ENCODE results near the gene NOX5. TPM values are rescaled to one million over a fixed set of nuclear protein-coding genes. Genes with fewer than 3 reads are reported as not detected.
A peak's percentile ranks its signal among the peaks of the same experiment; 100 is the strongest.

Gene NOX5
- total RNA-seq, 1 donor from 2014 or later: not detected

DNA sequence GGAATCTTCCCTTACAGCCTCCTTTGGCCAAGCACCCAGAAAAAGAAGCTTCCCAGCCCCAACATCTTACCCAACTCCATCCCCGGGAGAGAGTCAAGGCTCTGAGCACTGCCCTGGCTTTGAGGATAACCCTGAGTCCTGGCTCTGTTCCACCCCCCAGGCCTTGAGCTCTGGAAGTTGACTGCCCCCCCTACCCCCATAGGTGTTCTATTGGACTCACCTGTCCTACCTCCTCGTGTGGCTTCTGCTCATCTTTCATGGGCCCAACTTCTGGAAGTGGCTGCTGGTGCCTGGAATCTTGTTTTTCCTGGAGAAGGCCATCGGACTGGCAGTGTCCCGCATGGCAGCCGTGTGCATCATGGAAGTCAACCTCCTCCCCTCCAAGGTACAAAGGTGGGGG is 22.3 kb downstream of the NOX5 start:
- peaks cover 5% of the 10 kb centered on the region for H3K27me3 Mint-ChIP-seq (ENCODE audit: low read depth)
- H3K9me3 Mint-ChIP-seq: no peaks in the 10 kb centered on the region
- TF ChIP-seq, protein P1, sequence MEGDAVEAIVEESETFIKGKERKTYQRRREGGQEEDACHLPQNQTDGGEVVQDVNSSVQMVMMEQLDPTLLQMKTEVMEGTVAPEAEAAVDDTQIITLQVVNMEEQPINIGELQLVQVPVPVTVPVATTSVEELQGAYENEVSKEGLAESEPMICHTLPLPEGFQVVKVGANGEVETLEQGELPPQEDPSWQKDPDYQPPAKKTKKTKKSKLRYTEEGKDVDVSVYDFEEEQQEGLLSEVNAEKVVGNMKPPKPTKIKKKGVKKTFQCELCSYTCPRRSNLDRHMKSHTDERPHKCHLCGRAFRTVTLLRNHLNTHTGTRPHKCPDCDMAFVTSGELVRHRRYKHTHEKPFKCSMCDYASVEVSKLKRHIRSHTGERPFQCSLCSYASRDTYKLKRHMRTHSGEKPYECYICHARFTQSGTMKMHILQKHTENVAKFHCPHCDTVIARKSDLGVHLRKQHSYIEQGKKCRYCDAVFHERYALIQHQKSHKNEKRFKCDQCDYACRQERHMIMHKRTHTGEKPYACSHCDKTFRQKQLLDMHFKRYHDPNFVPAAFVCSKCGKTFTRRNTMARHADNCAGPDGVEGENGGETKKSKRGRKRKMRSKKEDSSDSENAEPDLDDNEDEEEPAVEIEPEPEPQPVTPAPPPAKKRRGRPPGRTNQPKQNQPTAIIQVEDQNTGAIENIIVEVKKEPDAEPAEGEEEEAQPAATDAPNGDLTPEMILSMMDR (conservative IDR thresholded peaks at IDR 0.05): no peak
- no peaks in the 10 kb centered on the region for H3K4me1 Mint-ChIP-seq
- H3K36me3 Mint-ChIP-seq (ENCODE audit: low read depth): no peaks in the 10 kb centered on the region
- H3K27ac Mint-ChIP-seq (ENCODE audit: unreplicated experiment): no peak overlapping the region
- DNase-seq (ENCODE audit: low read depth, low spot score): no peak
- no peak overlapping the region for H3K4me3 Mint-ChIP-seq

DNA sequence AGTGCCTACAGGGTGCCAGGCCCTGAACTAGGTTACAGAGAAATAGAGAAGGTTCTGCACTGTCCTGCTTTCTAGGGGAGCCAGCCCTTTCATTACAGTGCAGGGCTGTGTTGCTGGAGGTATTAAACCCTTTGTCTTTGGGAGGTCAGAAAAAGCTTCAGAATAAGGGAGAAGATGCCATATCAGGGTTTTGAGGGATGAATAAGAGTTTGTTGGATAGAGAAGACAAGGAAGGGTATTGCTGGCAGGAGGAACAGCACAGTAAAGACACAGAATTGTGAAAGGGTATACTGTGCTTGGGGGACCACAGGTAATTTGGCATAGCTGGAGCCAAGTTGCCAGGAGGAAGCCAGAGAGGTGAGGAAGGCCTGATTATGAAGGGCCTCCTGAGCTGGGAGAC is 23.0 kb downstream of the NOX5 start:
- TF ChIP-seq, protein P1 (conservative IDR thresholded peaks at IDR 0.05): no peak
- no peak overlapping the region for H3K27ac Mint-ChIP-seq (ENCODE audit: unreplicated experiment)

DNA sequence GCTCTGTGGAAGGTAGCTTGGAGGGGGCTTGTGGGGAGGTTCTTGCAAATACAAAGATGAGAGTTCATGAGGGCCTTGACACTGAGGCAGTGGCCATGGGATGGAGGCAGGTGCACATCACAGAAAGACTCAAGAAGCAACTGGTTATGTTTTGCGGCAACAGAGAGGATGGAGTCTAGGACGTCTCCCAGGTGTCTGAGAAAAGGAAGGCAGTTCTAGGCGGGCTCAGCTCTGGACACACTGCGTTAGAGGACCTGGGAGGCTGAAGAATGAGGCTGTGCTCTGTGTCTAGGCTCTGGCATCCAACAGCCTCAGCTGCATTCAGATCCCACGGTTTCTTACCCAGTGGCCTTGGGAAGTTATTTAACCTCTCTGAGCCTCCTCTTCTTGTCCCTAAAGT is 23.5 kb downstream of the NOX5 start:
- no peaks in the 10 kb centered on the region for H3K36me3 Mint-ChIP-seq (ENCODE audit: low read depth)
- H3K9me3 Mint-ChIP-seq: no peaks in the 10 kb centered on the region
- TF ChIP-seq, protein P1 (conservative IDR thresholded peaks at IDR 0.05): no peak
- peak overlapping the region; percentile 37 for H3K27ac Mint-ChIP-seq (ENCODE audit: unreplicated experiment)
- no peaks in the 10 kb centered on the region for H3K27me3 Mint-ChIP-seq (ENCODE audit: low read depth)
- H3K4me3 Mint-ChIP-seq: no peak overlapping the region
- no peak for DNase-seq (ENCODE audit: low read depth, low spot score)
- H3K4me1 Mint-ChIP-seq: no peaks in the 10 kb centered on the region

More for the DNA sequence above, 23.0 kb downstream of the NOX5 start:
- no peaks in the 10 kb centered on the region for H3K9me3 Mint-ChIP-seq
- peaks cover 2% of the 10 kb centered on the region for H3K27me3 Mint-ChIP-seq (ENCODE audit: low read depth)
- H3K4me1 Mint-ChIP-seq: no peaks in the 10 kb centered on the region
- no peak overlapping the region for H3K4me3 Mint-ChIP-seq
- H3K36me3 Mint-ChIP-seq (ENCODE audit: low read depth): no peaks in the 10 kb centered on the region
- no peak for DNase-seq (ENCODE audit: low read depth, low spot score)

DNA sequence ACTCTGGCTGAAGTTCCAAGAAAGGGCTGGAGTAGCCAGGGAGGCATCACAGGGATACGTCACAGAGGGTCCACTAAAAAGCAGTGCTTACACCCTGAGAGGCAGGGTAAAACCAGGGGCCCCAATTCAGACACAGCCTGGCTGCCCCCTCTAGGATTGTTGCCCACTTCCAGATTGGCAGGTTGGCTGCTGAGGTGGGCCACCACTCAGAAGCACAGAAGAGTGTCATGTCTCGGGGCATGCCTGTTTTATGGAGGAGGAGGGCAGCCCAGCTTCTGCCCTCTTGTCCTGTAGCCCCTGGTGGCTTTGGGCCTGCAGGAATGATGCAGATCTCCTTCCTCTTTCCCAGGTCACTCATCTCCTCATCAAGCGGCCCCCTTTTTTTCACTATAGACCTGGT is 24.0 kb downstream of the NOX5 start:
- no peaks in the 10 kb centered on the region for H3K27me3 Mint-ChIP-seq (ENCODE audit: low read depth)
- no peak for DNase-seq (ENCODE audit: low read depth, low spot score)

DNA sequence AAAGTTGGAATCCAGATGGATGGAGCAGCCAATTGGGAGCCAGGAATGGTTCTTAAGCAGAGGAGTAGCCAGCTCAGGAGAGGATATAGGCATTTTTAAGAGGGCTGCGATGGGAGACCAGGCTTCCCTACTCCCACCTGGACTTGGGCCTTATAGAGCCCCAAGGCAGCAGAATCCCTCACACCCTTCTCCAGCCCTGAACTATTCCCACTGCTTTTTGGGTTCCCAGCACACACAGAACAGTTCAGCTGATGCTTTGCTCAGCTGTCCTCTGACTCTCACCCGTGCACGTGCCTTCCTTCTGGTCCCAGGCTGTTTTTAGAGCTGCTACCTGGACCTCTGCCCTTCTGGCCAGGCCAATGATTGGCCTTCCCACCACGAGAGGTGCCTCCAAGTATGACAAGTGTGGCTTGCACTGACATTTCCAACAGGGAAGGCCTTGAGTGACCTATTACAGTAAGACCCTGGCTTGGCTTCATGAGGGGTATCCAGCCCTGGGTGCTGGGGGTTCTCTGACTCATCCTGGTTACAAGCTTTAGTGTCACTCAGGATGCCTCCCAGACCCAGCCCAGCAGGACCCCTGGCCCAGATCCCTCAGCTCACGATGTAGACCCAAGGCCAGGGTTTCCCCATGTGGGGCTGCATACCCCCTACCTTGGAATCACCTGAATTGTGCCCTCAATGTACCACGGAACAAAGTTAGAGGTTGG is 25.2 kb downstream of the NOX5 start:
- Mint-ChIP-seq H3K4me1 (no peaks in the 10 kb centered on the region), H3K4me3 (no peak overlapping the region), H3K27me3 (ENCODE audit: low read depth) (no peaks in the 10 kb centered on the region), H3K27ac (ENCODE audit: unreplicated experiment) (no peak overlapping the region), H3K9me3 (no peaks in the 10 kb centered on the region), H3K36me3 (ENCODE audit: low read depth) (no peaks in the 10 kb centered on the region)
- TF ChIP-seq, protein P1 (conservative IDR thresholded peaks at IDR 0.05): no peak
- DNase-seq (ENCODE audit: low read depth, low spot score): no peak

More for the DNA sequence above, 24.0 kb downstream of the NOX5 start:
- Mint-ChIP-seq H3K9me3 (no peaks in the 10 kb centered on the region), H3K4me3 (no peak overlapping the region), H3K27ac (ENCODE audit: unreplicated experiment) (no peak overlapping the region), H3K36me3 (ENCODE audit: low read depth) (no peaks in the 10 kb centered on the region), H3K4me1 (no peaks in the 10 kb centered on the region)
- TF ChIP-seq, protein P1 (conservative IDR thresholded peaks at IDR 0.05): no peak

Measured in neural crest cell (in vitro differentiated cells).